ENCODE results near the gene HSPB6. TPM values are rescaled to one million over a fixed set of nuclear protein-coding genes. Genes with fewer than 3 reads are reported as not detected.

HSPB6 gene
- total and polyA plus RNA-seq, 4 donors, result 13.2 to 44.8 (median 24.5) TPM

DNA sequence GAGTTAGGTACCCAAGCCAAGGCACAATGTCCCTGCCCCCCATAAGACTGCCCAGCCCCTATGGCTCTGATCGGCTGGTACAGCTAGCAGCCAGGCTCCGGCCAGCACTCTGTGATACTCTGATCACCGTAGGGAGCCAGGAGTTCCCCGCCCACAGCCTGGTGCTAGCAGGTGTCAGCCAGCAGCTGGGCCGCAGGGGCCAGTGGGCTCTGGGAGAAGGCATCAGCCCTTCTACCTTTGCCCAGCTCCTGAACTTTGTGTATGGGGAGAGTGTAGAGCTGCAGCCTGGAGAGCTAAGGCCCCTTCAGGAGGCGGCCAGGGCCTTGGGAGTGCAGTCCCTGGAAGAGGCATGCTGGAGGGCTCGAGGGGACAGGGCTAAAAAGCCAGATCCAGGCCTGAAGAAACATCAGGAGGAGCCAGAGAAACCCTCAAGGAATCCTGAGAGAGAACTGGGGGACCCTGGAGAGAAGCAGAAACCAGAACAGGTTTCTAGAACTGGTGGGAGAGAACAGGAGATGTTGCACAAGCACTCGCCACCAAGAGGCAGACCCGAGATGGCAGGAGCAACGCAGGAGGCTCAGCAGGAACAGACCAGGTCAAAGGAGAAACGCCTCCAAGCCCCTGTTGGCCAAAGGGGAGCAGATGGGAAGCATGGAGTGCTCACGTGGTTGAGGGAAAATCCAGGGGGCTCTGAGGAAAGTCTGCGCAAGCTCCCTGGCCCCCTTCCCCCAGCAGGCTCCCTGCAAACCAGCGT, 42.1 kb downstream of the HSPB6 start:
- TF ChIP-seq, protein P1, sequence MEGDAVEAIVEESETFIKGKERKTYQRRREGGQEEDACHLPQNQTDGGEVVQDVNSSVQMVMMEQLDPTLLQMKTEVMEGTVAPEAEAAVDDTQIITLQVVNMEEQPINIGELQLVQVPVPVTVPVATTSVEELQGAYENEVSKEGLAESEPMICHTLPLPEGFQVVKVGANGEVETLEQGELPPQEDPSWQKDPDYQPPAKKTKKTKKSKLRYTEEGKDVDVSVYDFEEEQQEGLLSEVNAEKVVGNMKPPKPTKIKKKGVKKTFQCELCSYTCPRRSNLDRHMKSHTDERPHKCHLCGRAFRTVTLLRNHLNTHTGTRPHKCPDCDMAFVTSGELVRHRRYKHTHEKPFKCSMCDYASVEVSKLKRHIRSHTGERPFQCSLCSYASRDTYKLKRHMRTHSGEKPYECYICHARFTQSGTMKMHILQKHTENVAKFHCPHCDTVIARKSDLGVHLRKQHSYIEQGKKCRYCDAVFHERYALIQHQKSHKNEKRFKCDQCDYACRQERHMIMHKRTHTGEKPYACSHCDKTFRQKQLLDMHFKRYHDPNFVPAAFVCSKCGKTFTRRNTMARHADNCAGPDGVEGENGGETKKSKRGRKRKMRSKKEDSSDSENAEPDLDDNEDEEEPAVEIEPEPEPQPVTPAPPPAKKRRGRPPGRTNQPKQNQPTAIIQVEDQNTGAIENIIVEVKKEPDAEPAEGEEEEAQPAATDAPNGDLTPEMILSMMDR (IDR thresholded peaks at IDR 0.05; ENCODE audit: control extremely low read depth, extremely low read depth), result no peak
- peaks cover 0 to 23% (median 13%) of the 10 kb centered on the region in 5 donors for H3K4me1 ChIP-seq (ENCODE audit: control insufficient read depth in 5 of 5, insufficient read depth in 5 of 5, low read length in 5 of 5)
- DNase-seq, result no peak
- 71 to 77% methylated on average over 14 of the region's 14 CpGs for WGBS, 2 donors
- peaks cover 0 to 1% (median 0%) of the 10 kb centered on the region in 4 donors for H3K9me3 ChIP-seq (ENCODE audit: control insufficient read depth in 4 of 4, insufficient read depth in 3 of 4, low read length in 3 of 4)
- H3K9ac ChIP-seq (ENCODE audit: insufficient read depth in 1 of 2, low read length in 2 of 2), result no peak overlapping the region
- no peak for ATAC-seq (ENCODE audit: insufficient read depth, low FRiP score)
- no peak overlapping the region for H3K27ac ChIP-seq (ENCODE audit: low read depth in 1 of 2, low read length in 1 of 2)
- H3K27me3 ChIP-seq (ENCODE audit: control insufficient read depth in 3 of 3, insufficient read depth in 3 of 3, low read length in 2 of 3), result no peaks in the 10 kb centered on the region
- H3K4me3 ChIP-seq, result no peak overlapping the region
- H3K36me3 ChIP-seq (ENCODE audit: control insufficient read depth in 4 of 4, insufficient read depth in 4 of 4, low read length in 4 of 4), result peaks cover 0 to 3% (median 2%) of the 10 kb centered on the region in 4 donors

DNA sequence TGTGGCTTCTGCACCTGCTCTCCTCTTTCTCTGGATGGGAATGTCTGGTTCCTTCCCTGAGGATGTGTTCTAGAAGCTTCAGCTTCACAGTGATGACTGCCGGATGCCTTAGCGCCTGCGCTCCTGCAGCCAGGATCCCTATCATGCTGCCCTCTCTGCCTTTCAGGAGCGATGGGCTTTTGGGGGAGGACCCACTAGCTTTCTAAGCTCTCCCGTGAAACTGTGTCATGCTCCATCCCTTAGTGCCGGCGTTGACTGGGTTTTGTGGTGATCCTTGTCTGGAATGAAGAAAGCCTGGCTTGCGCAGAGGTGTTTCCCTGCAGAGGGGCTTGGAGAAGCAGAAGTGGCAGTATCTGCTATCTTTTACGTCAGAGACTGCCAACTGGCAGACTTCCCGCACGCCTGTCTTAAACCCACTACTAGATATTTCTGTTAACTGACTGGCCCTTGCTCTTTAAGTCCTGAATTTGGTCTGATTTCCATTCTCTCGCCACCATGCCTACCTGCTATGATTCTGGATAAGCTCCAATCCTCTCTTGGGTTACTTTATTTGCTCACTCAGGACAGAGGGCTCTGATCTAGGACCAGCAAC, 42.8 kb downstream of the HSPB6 start:
- 71 to 81% methylated on average over 12 of the region's 12 CpGs for WGBS, 2 donors
- Histone ChIP-seq H3K27ac (ENCODE audit: low read depth in 1 of 2, low read length in 1 of 2) (no peak overlapping the region), H3K4me3 (no peak overlapping the region), H3K9ac (ENCODE audit: insufficient read depth in 1 of 2, low read length in 2 of 2) (no peak overlapping the region), H3K36me3 (ENCODE audit: control insufficient read depth in 4 of 4, insufficient read depth in 4 of 4, low read length in 4 of 4) (no peaks in the 10 kb centered on the region), H3K9me3 (ENCODE audit: control insufficient read depth in 4 of 4, insufficient read depth in 3 of 4, low read length in 3 of 4) (peaks cover 0 to 1% (median 0%) of the 10 kb centered on the region in 4 donors), H3K4me1 (ENCODE audit: control insufficient read depth in 5 of 5, insufficient read depth in 5 of 5, low read length in 5 of 5) (peaks cover 0 to 18% (median 10%) of the 10 kb centered on the region in 5 donors), H3K27me3 (ENCODE audit: control insufficient read depth in 3 of 3, insufficient read depth in 3 of 3, low read length in 2 of 3) (no peaks in the 10 kb centered on the region)
- TF ChIP-seq, protein P1 (IDR thresholded peaks at IDR 0.05; ENCODE audit: control extremely low read depth, extremely low read depth), result no peak
- DNase-seq, result no peak
- no peak for ATAC-seq (ENCODE audit: insufficient read depth, low FRiP score)

DNA sequence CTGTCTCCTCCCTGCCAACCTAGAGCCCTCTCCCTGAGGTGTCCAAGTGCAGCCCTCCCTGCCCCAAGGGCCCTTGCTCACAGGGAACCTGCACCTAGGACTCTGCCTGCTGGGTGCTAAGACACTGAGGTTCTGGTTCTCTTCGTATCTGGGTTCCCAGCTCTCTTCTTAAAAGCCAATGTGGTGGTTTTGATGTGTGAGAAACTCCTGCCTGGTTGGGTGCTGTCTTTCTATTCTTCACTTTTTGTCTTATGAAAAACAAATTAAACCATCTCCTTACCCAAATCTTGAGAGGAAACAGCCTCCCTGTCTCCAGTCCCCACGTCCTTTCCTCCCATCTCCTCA, 43.4 kb downstream of the HSPB6 start:
- no peak for ATAC-seq (ENCODE audit: insufficient read depth, low FRiP score)
- no peak overlapping the region for H3K9ac ChIP-seq (ENCODE audit: insufficient read depth in 1 of 2, low read length in 2 of 2)
- peaks cover 0 to 1% (median 0%) of the 10 kb centered on the region in 4 donors for H3K9me3 ChIP-seq (ENCODE audit: control insufficient read depth in 4 of 4, insufficient read depth in 3 of 4, low read length in 3 of 4)
- H3K36me3 ChIP-seq (ENCODE audit: control insufficient read depth in 4 of 4, insufficient read depth in 4 of 4, low read length in 4 of 4), result no peaks in the 10 kb centered on the region
- WGBS, 2 donors, result 79 to 82% methylated on average over 2 of the region's 2 CpGs
- DNase-seq, result no peak
- H3K27ac ChIP-seq (ENCODE audit: low read depth in 1 of 2, low read length in 1 of 2), result no peak overlapping the region
- TF ChIP-seq, protein P1 (IDR thresholded peaks at IDR 0.05; ENCODE audit: control extremely low read depth, extremely low read depth), result no peak
- peaks cover 0 to 14% (median 7%) of the 10 kb centered on the region in 5 donors for H3K4me1 ChIP-seq (ENCODE audit: control insufficient read depth in 5 of 5, insufficient read depth in 5 of 5, low read length in 5 of 5)
- no peaks in the 10 kb centered on the region for H3K27me3 ChIP-seq (ENCODE audit: control insufficient read depth in 3 of 3, insufficient read depth in 3 of 3, low read length in 2 of 3)
- no peak overlapping the region for H3K4me3 ChIP-seq

Measured in lung (tissue), 12 donors.